Type B pancreatic cell (in vitro differentiated cells): Measurements from ENCODE around the gene C20orf202. TPM values are rescaled to one million over a fixed set of nuclear protein-coding genes. Genes with fewer than 3 reads are reported as not detected.

Experiments used
- DNase-seq: peaks from one replicate; pipeline ENCODE4 v3.0.0; 2021; ENCODE audit warnings: mixed read lengths; ENCODE audit not compliant: unreplicated experiment; ENCODE audit errors: extremely low spot score
- H3K27ac Mint-ChIP-seq: 2 replicates; pipeline ENCODE4 v1.8.0; 2021; ENCODE audit warnings: mild to moderate bottlenecking, mixed read lengths
- H3K27me3 Mint-ChIP-seq: 2 replicates; pipeline ENCODE4 v1.8.0; 2021; ENCODE audit warnings: mixed read lengths
- H3K36me3 Mint-ChIP-seq: 2 replicates; pipeline ENCODE4 v1.8.0; 2021; ENCODE audit warnings: mixed read lengths
- H3K4me1 Mint-ChIP-seq: one replicate; pipeline ENCODE4 v1.8.0; 2021; ENCODE audit warnings: mixed read lengths; ENCODE audit not compliant: unreplicated experiment
- H3K4me3 Mint-ChIP-seq: 2 replicates; pipeline ENCODE4 v1.8.0; 2021; ENCODE audit warnings: mild to moderate bottlenecking, mixed read lengths
- H3K9me3 Mint-ChIP-seq: 2 replicates; pipeline ENCODE4 v1.8.0; 2021; ENCODE audit warnings: mixed read lengths
- CTCF ChIP-seq: fragments of 200-600 bp; sonication (generic); conservative IDR thresholded peaks from 2 replicates; pipeline ENCODE4 v1.5.0; 2021; ENCODE audit warnings: antibody characterized with exemption, mild to moderate bottlenecking
- total RNA-seq: library from RNA; stranded (reverse); gene quantifications from 2 replicates; pipeline ENCODE4 v1.2.1, GENCODE V29; 2021; ENCODE audit warnings: low replicate concordance

The C20orf202 gene
- total RNA-seq, 1 donor from 2014 or later = 0.24 TPM

- Mint-ChIP-seq H3K4me1 (no peaks in the 10 kb centered on the region), H3K27ac (no peak overlapping the region), H3K36me3 (no peaks in the 10 kb centered on the region), H3K4me3 (no peak overlapping the region), H3K9me3 (no peaks in the 10 kb centered on the region), H3K27me3 (peaks cover 50% of the 10 kb centered on the region)
- DNase-seq = no peak
- TF ChIP-seq CTCF = no peak
Observed at GRCh38 chr20:1187605-1188171, 15.6 kb upstream of the C20orf202 start.

- peaks cover 43% of the 10 kb centered on the region for H3K27me3 Mint-ChIP-seq
- H3K36me3 Mint-ChIP-seq = no peaks in the 10 kb centered on the region
Observed at GRCh38 chr20:1188347-1188746, 14.9 kb upstream of the C20orf202 start.

GRCh38 chr20:1189827-1190226 lies 13.4 kb upstream of the C20orf202 start:
- no peak for TF ChIP-seq CTCF
- Mint-ChIP-seq H3K9me3 (no peaks in the 10 kb centered on the region), H3K4me1 (no peaks in the 10 kb centered on the region), H3K36me3 (no peaks in the 10 kb centered on the region), H3K27ac (no peak overlapping the region), H3K27me3 (peaks cover 29% of the 10 kb centered on the region), H3K4me3 (no peak overlapping the region)
- DNase-seq = no peak

More at GRCh38 chr20:1188347-1188746, 14.9 kb upstream of the C20orf202 start:
- Mint-ChIP-seq H3K27ac (no peak overlapping the region), H3K4me3 (no peak overlapping the region), H3K4me1 (no peaks in the 10 kb centered on the region), H3K9me3 (no peaks in the 10 kb centered on the region)
- no peak for DNase-seq
- TF ChIP-seq CTCF = no peak

- peaks cover 33% of the 10 kb centered on the region for H3K27me3 Mint-ChIP-seq
- H3K27ac Mint-ChIP-seq = no peak overlapping the region
- no peaks in the 10 kb centered on the region for H3K9me3 Mint-ChIP-seq
- DNase-seq = no peak
- no peak for TF ChIP-seq CTCF
- no peak overlapping the region for H3K4me3 Mint-ChIP-seq
- no peaks in the 10 kb centered on the region for H3K4me1 Mint-ChIP-seq
- no peaks in the 10 kb centered on the region for H3K36me3 Mint-ChIP-seq
Observed at GRCh38 chr20:1190847-1191246, 12.4 kb upstream of the C20orf202 start.

GRCh38 chr20:1191299-1191698 lies 12.0 kb upstream of the C20orf202 start:
- DNase-seq = no peak
- no peak overlapping the region for H3K4me3 Mint-ChIP-seq
- no peaks in the 10 kb centered on the region for H3K36me3 Mint-ChIP-seq
- H3K27me3 Mint-ChIP-seq = peaks cover 33% of the 10 kb centered on the region
- TF ChIP-seq CTCF = no peak
- no peak overlapping the region for H3K27ac Mint-ChIP-seq
- no peaks in the 10 kb centered on the region for H3K4me1 Mint-ChIP-seq
- no peaks in the 10 kb centered on the region for H3K9me3 Mint-ChIP-seq

GRCh38 chr20:1195226-1195625 lies 8.0 kb upstream of the C20orf202 start:
- no peaks in the 10 kb centered on the region for H3K9me3 Mint-ChIP-seq
- H3K4me3 Mint-ChIP-seq = no peak overlapping the region
- peaks cover 34% of the 10 kb centered on the region for H3K27me3 Mint-ChIP-seq

More at GRCh38 chr20:1195226-1195625, 8.0 kb upstream of the C20orf202 start:
- no peak overlapping the region for H3K27ac Mint-ChIP-seq
- no peak for TF ChIP-seq CTCF
- no peaks in the 10 kb centered on the region for H3K4me1 Mint-ChIP-seq
- H3K36me3 Mint-ChIP-seq = no peaks in the 10 kb centered on the region
- DNase-seq = no peak
